ENCODE measurements around the gene EEF1A2.

DNA sequence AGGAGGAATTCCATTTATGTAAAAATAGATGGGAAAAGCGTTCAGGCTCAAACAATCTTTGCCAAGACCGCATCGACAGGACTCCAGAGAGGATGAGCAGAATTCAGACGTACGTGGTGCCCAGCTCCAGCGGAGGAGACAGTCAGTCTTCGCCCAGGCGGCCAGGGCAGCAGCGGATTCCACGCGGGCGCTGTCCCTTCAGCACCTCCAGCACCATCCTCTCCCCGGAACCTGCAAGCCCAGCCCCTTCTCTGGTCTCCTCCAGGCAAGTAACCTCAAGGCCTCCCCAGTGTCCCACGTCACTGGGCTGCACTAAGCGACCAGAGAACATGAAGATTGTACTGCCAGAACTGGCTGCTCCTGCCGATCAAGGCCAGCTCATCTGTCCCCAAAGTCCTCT is 23.7 kb downstream of the EEF1A2 start:
- TF ChIP-seq, protein P1, sequence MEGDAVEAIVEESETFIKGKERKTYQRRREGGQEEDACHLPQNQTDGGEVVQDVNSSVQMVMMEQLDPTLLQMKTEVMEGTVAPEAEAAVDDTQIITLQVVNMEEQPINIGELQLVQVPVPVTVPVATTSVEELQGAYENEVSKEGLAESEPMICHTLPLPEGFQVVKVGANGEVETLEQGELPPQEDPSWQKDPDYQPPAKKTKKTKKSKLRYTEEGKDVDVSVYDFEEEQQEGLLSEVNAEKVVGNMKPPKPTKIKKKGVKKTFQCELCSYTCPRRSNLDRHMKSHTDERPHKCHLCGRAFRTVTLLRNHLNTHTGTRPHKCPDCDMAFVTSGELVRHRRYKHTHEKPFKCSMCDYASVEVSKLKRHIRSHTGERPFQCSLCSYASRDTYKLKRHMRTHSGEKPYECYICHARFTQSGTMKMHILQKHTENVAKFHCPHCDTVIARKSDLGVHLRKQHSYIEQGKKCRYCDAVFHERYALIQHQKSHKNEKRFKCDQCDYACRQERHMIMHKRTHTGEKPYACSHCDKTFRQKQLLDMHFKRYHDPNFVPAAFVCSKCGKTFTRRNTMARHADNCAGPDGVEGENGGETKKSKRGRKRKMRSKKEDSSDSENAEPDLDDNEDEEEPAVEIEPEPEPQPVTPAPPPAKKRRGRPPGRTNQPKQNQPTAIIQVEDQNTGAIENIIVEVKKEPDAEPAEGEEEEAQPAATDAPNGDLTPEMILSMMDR (IDR thresholded peaks at IDR 0.05; ENCODE audit: low read length) = no peak
- TF ChIP-seq EZH2 (IDR thresholded peaks at IDR 0.05; ENCODE audit: borderline replicate concordance, low read length) = no peak

Measured in OCI-LY1 (cell line).